HCT116 (cell line): ENCODE measurements around the gene COASY. TPM values are rescaled to one million over a fixed set of nuclear protein-coding genes. Genes with fewer than 3 reads are reported as not detected.
A peak's percentile ranks its signal among the peaks of the same experiment; 100 is the strongest.

Experiments used
- ATAC-seq: fragments of 200-7000 bp; cut with Tn5 transposase; 2 replicates; pipeline ENCODE4 v1.9.1; 2020; ENCODE audit warnings: mild to moderate bottlenecking, moderate library complexity
- BruUV-seq: library from RNA; stranded (reverse); fragments of 400-500 nt; replicated peaks from 2 replicates; lab custom pipeline; 2021; lab: Mats Ljungman, UMichigan
- CTCF ChIA-PET: fragments of 300-600 bp; sonication (Branson Sonifier 250); formaldehyde crosslinking; loops from one replicate; lab custom pipeline; 2021; ENCODE audit warnings: antibody characterized with exemption; lab: Charles Lee
- POLR2A ChIA-PET: fragments of 300-600, 350-600 bp; sonication (Branson Sonifier 250); formaldehyde crosslinking; loops from one replicate; lab custom pipeline; 2021; ENCODE audit warnings: antibody characterized with exemption; lab: Charles Lee
- RAD21 ChIA-PET, 2 experiments: fragments of 300-600 bp; sonication (Branson Sonifier 250); formaldehyde crosslinking; loops; one replicate each; lab custom pipeline; 2023; ENCODE audit warnings: low total read pairs in 2 of 2; ENCODE audit not compliant: uncharacterized antibody in 2 of 2, unreplicated experiment in 2 of 2, low non-redundant PET in 1 of 2; lab: Charles Lee
- DNase-seq: peaks from one replicate; pipeline ENCODE4 v3.0.0-alpha.2; 2010; ENCODE audit warnings: low read depth, low spot score
- H2AFZ ChIP-seq: fragments of 200-600 bp; shearing (Covaris generic), sonication (generic); 2 replicates; pipeline ENCODE4 v1.6.1; 2017; ENCODE audit warnings: low read depth, mixed run types, mixed read lengths, antibody characterized with exemption, low read length; ENCODE audit not compliant: poor library complexity, severe bottlenecking
- H3K27ac ChIP-seq: 2 replicates; pipeline ENCODE4 v1.5.1; 2012; ENCODE audit warnings: low read depth, low read length
- H3K27me3 ChIP-seq: fragments of 200-600 bp; sonication (generic); 2 replicates; pipeline ENCODE4 v1.6.1; 2016; ENCODE audit warnings: mixed run types, low read length, mixed read lengths; ENCODE audit not compliant: insufficient read depth
- H3K36me3 ChIP-seq, 2 experiments: fragments of 200-500 bp in 1 of 2; fragments of 200-600 bp in 1 of 2; sonication (Bioruptor generic) in 1 of 2; sonication (generic) in 1 of 2; 2 replicates each; pipeline versions ENCODE4 v1.5.1 to v1.6.1; 2014 to 2016; ENCODE audit warnings: low read length in 2 of 2, inconsistent platforms in 1 of 2, mixed read lengths in 1 of 2, mixed run types in 1 of 2; ENCODE audit not compliant: insufficient read depth in 2 of 2, control insufficient read depth in 1 of 2
- H3K4me1 ChIP-seq, 2 experiments: fragments of 200-600 bp in 1 of 2; sonication (generic) in 1 of 2; 2 replicates each; pipeline versions ENCODE4 v1.5.1 to v1.6.1; 2012 to 2017; ENCODE audit warnings: low read length in 2 of 2, inconsistent platforms in 1 of 2, mild to moderate bottlenecking in 1 of 2, mixed read lengths in 1 of 2, mixed run types in 1 of 2, moderate library complexity in 1 of 2; ENCODE audit not compliant: insufficient read depth in 2 of 2, control insufficient read depth in 1 of 2
- H3K4me2 ChIP-seq: fragments of 200-600 bp; sonication (generic); 2 replicates; pipeline ENCODE4 v1.6.1; 2017; ENCODE audit warnings: mixed run types, low read length, mixed read lengths
- H3K4me3 ChIP-seq, 2 experiments: fragments of 200-600 bp in 1 of 2; sonication (generic) in 1 of 2; replicated peaks in 1 of 2; 2 replicates each; pipeline ENCODE4 v1.5.1; 2011 to 2016; ENCODE audit warnings: low read length in 2 of 2, control low read depth in 1 of 2, low read depth in 1 of 2, mild to moderate bottlenecking in 1 of 2, mixed read lengths in 1 of 2, mixed run types in 1 of 2
- H3K79me2 ChIP-seq: fragments of 200-600 bp; sonication (generic); 2 replicates; pipeline ENCODE4 v1.6.1; 2017; ENCODE audit warnings: mild to moderate bottlenecking, mixed run types, low read length, moderate library complexity, mixed read lengths; ENCODE audit not compliant: insufficient read depth
- H3K9ac ChIP-seq: fragments of 200-600 bp; sonication (generic); 2 replicates; pipeline ENCODE4 v1.6.1; 2016; ENCODE audit warnings: low read length, mixed read lengths
- H3K9me2 ChIP-seq: fragments of 200-600 bp; sonication (generic), shearing (Covaris generic); 2 replicates; pipeline ENCODE4 v1.6.1; 2017; ENCODE audit warnings: mixed run types, mild to moderate bottlenecking, moderate library complexity; ENCODE audit not compliant: insufficient read depth
- H3K9me3 ChIP-seq, 2 experiments: fragments of 200-500 bp in 1 of 2; fragments of 200-600 bp in 1 of 2; sonication (Bioruptor generic) in 1 of 2; sonication (generic) in 1 of 2; 2 replicates each; pipeline ENCODE4 v1.6.1; 2014 to 2017; ENCODE audit warnings: low read length in 2 of 2, mixed read lengths in 2 of 2, inconsistent platforms in 1 of 2, low read depth in 1 of 2, mild to moderate bottlenecking in 1 of 2, mixed run types in 1 of 2, moderate library complexity in 1 of 2; ENCODE audit not compliant: control insufficient read depth in 1 of 2, insufficient read depth in 1 of 2
- H4K20me1 ChIP-seq: fragments of 200-600 bp; sonication (generic), shearing (Covaris generic); 2 replicates; pipeline ENCODE4 v1.6.1; 2017; ENCODE audit warnings: mixed run types, mild to moderate bottlenecking, moderate library complexity; ENCODE audit not compliant: insufficient read depth
- CBX3 ChIP-seq: IDR thresholded peaks from 2 replicates; pipeline ENCODE4 v1.6.1; 2012; ENCODE audit warnings: low read depth
- CEBPB ChIP-seq: IDR thresholded peaks from 2 replicates; pipeline ENCODE4 v1.6.1; 2012; ENCODE audit warnings: low read depth
- CTCF ChIP-seq, 3 experiments: fragments of 200-600 bp in 1 of 3; sonication (generic) in 1 of 3; IDR thresholded peaks in 2 of 3; conservative IDR thresholded peaks in 1 of 3; 2 replicates each; pipeline ENCODE4 v1.5.1; 2012 to 2017; ENCODE audit warnings: low read depth in 2 of 3, low read length in 2 of 3, antibody characterized with exemption in 1 of 3, borderline replicate concordance in 1 of 3, control low read depth in 1 of 3, mild to moderate bottlenecking in 1 of 3, mixed read lengths in 1 of 3, mixed run types in 1 of 3, moderate library complexity in 1 of 3; ENCODE audit not compliant: insufficient read depth in 1 of 3
- EZH2phosphoT487 ChIP-seq: fragments of 200-600 bp; IDR thresholded peaks from 2 replicates; pipeline ENCODE4 v1.6.1; 2018; ENCODE audit warnings: antibody characterized with exemption, borderline replicate concordance
- POLR2A ChIP-seq: IDR thresholded peaks from 2 replicates; pipeline ENCODE4 v1.7.0; 2011; ENCODE audit warnings: borderline replicate concordance; ENCODE audit not compliant: insufficient read depth, insufficient read length; ENCODE audit errors: extremely low read depth
- RAD21 ChIP-seq: IDR thresholded peaks from 2 replicates; pipeline ENCODE4 v1.6.1; 2012; ENCODE audit warnings: low read depth, mild to moderate bottlenecking
- SP1 ChIP-seq: IDR thresholded peaks from 2 replicates; pipeline ENCODE4 v1.6.1; 2012; ENCODE audit warnings: low read depth
- SRF ChIP-seq: IDR thresholded peaks from 2 replicates; pipeline ENCODE4 v1.6.1; 2012; ENCODE audit warnings: low read depth
- YY1 ChIP-seq: IDR thresholded peaks from 2 replicates; pipeline ENCODE4 v1.6.1; 2011; ENCODE audit warnings: low read length, low read depth, moderate library complexity, mild to moderate bottlenecking; ENCODE audit not compliant: insufficient replicate concordance; ENCODE audit errors: extremely low read depth
- ZFX ChIP-seq: fragments of 450-650 bp; IDR thresholded peaks from 2 replicates; pipeline ENCODE4 v1.6.1; 2017
- intact Hi-C: fragments of 100-400 bp; cut with micrococcal nuclease; formaldehyde crosslinking; loops from 2 replicates; pipeline ENCODE4 v1.10.0; 2022
- total RNA-seq: library from RNA; stranded (reverse); gene quantifications from one replicate; pipeline ENCODE4 v1.2.1, GENCODE V29; 2021; ENCODE audit not compliant: unreplicated experiment
- TF ChIP-seq, protein P1 (sequence below): IDR thresholded peaks from 2 replicates; pipeline ENCODE4 v1.6.1; 2011; ENCODE audit warnings: mild to moderate bottlenecking, low read length, moderate library complexity; ENCODE audit not compliant: insufficient replicate concordance; ENCODE audit errors: extremely low read depth

The COASY gene
- total RNA-seq, 1 experiment from 2014 or later, result 137 TPM

DNA sequence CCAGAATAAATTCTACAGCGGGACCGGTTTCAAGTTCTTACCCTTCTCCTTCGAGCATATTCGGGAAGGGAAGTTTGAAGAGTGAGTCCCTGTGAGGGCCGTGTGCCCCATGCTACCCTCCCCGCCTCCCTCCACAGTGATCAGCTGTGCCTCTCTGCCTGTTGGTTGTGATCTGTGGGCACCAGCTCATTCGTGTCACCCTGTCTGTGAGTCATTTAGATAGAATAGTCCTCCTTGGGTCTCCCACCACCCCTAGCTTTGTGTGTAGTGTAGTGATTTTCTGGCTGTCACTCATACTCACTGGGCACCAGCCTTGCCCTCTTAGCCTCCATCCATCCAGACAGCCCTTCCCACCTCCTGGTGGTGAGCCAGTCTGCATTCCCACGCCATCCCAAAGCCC, 40.9 kb upstream of the COASY start:
- TF ChIP-seq EZH2phosphoT487 (no peak), SRF (no peak), ZFX (no peak), CBX3 (no peak), YY1 (no peak), SP1 (no peak), CTCF (IDR thresholded peaks at IDR 0.05 in 2 of 3, conservative IDR thresholded peaks at IDR 0.05 in 1 of 3; ENCODE audit: borderline replicate concordance in 1 of 3, insufficient read depth in 1 of 3, low read depth in 2 of 3, low read length in 2 of 3) (no peak), CEBPB (no peak), POLR2A (no peak), RAD21 (no peak)
- TF ChIP-seq, protein P1, sequence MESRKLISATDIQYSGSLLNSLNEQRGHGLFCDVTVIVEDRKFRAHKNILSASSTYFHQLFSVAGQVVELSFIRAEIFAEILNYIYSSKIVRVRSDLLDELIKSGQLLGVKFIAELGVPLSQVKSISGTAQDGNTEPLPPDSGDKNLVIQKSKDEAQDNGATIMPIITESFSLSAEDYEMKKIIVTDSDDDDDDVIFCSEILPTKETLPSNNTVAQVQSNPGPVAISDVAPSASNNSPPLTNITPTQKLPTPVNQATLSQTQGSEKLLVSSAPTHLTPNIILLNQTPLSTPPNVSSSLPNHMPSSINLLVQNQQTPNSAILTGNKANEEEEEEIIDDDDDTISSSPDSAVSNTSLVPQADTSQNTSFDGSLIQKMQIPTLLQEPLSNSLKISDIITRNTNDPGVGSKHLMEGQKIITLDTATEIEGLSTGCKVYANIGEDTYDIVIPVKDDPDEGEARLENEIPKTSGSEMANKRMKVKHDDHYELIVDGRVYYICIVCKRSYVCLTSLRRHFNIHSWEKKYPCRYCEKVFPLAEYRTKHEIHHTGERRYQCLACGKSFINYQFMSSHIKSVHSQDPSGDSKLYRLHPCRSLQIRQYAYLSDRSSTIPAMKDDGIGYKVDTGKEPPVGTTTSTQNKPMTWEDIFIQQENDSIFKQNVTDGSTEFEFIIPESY, result no peak
- H3K4me3 ChIP-seq, result peak overlapping the region in 1 of 2 experiments; percentile 35; a peak in 1 of 4 replicates
- peak overlapping the region; percentile 78 for H3K4me2 ChIP-seq
- no peaks in the 10 kb centered on the region for H3K27me3 ChIP-seq
- no peaks in the 10 kb centered on the region for H4K20me1 ChIP-seq
- ATAC-seq, result no peak
- peaks cover 46 to 74% of the 10 kb centered on the region in 2 experiments for H3K4me1 ChIP-seq
- no peaks in the 10 kb centered on the region for H3K9me2 ChIP-seq
- H2AFZ ChIP-seq, result no peak overlapping the region
- H3K27ac ChIP-seq, result peak overlapping the region; percentile 93
- RAD21 ChIA-PET, result interaction anchor here in 1 of 2 experiments (1.1 kb wide), 1 partner anchor 111 kb away, joined by 3 read pairs; no protein-coding TSS in a partner anchor
- no peaks in the 10 kb centered on the region for H3K9me3 ChIP-seq
- intact Hi-C loops, result loop anchor here (10.0 kb wide), 1 partner anchor 496 kb away; the partner anchor contains the start of gene NKIRAS2
- peak overlapping the region; percentile 63 for H3K9ac ChIP-seq
- peaks cover 3 to 5% of the 10 kb centered on the region in 2 experiments; a peak in 2 of 4 replicates for H3K36me3 ChIP-seq
- POLR2A ChIA-PET, result interaction anchor here (1.1 to 4.6 kb wide), 3 partner anchors 9 to 111 kb away, joined by 3 to 28 read pairs (median 11); partner anchors contain the start of gene CAVIN1
- no peak for DNase-seq
- no TSS peak for BruUV-seq
- H3K79me2 ChIP-seq, result no peaks in the 10 kb centered on the region
- CTCF ChIA-PET, result interaction anchor here (1.3 to 2.3 kb wide), 2 partner anchors 115 to 199 kb away, joined by 3 to 8 read pairs; no protein-coding TSS in a partner anchor
